HepG2 (cell line): ENCODE results near the gene MPP1. TPM values are rescaled to one million over a fixed set of nuclear protein-coding genes. Genes with fewer than 3 reads are reported as not detected.

ENCODE experiments used
- ARID4A ChIP-seq: sonication (generic); formaldehyde crosslinking; IDR thresholded peaks from 2 replicates; pipeline ENCODE4 v1.5.0; 2020; ENCODE audit warnings: mild to moderate bottlenecking, missing genetic modification reagents, borderline replicate concordance
- CEBPB ChIP-seq: IDR thresholded peaks from 2 replicates; pipeline ENCODE4 v1.6.1; 2011; ENCODE audit warnings: low read depth, low read length, improper control_type of control experiment, borderline replicate concordance
- DNMT1 ChIP-seq: sonication (generic); formaldehyde crosslinking; IDR thresholded peaks from 2 replicates; pipeline ENCODE4 v1.5.1; 2020; ENCODE audit warnings: mild to moderate bottlenecking, missing genetic modification reagents
- GABPB1 ChIP-seq: IDR thresholded peaks from 2 replicates; pipeline ENCODE4 v1.6.1; 2016; ENCODE audit warnings: mild to moderate bottlenecking, missing genetic modification reagents, moderate library complexity, missing compliant biosample characterization
- GMEB1 ChIP-seq: sonication (generic); formaldehyde crosslinking; IDR thresholded peaks from 2 replicates; pipeline ENCODE4 v1.5.1; 2020; ENCODE audit warnings: missing genetic modification reagents, mild to moderate bottlenecking, borderline replicate concordance
- HNRNPLL ChIP-seq: fragments of 200-400 bp; formaldehyde crosslinking; IDR thresholded peaks from 2 replicates; pipeline ENCODE4 v1.6.1; 2017; ENCODE audit warnings: mild to moderate bottlenecking, low read depth, low read length; ENCODE audit not compliant: poor library complexity, severe bottlenecking
- NRL ChIP-seq: sonication (generic); formaldehyde crosslinking; IDR thresholded peaks from 2 replicates; pipeline ENCODE4 v1.5.0; 2020; ENCODE audit warnings: missing genetic modification reagents, mild to moderate bottlenecking, moderate library complexity, borderline replicate concordance
- PITX1 ChIP-seq: sonication (generic); formaldehyde crosslinking; IDR thresholded peaks from 2 replicates; pipeline ENCODE4 v1.5.1; 2020; ENCODE audit warnings: mild to moderate bottlenecking, missing genetic modification reagents
- POLR2A ChIP-seq, 2 experiments: IDR thresholded peaks; 2 replicates each; pipeline ENCODE4 v1.6.1; 2011; ENCODE audit warnings: low read depth in 2 of 2, low read length in 2 of 2, mild to moderate bottlenecking in 1 of 2, moderate library complexity in 1 of 2; ENCODE audit not compliant: insufficient read depth in 1 of 2
- RARA ChIP-seq: IDR thresholded peaks from 2 replicates; pipeline ENCODE4 v1.6.1; 2016; ENCODE audit warnings: missing genetic modification reagents, missing compliant biosample characterization
- SCMH1 ChIP-seq: sonication (generic); formaldehyde crosslinking; IDR thresholded peaks from 2 replicates; pipeline ENCODE4 v1.9.0; 2021; ENCODE audit warnings: missing genetic modification reagents, mild to moderate bottlenecking, borderline replicate concordance
- SP2 ChIP-seq: sonication (generic); formaldehyde crosslinking; IDR thresholded peaks from 2 replicates; pipeline ENCODE4 v1.5.1; 2020; ENCODE audit warnings: mild to moderate bottlenecking, missing genetic modification reagents
- SP4 ChIP-seq: sonication (generic); formaldehyde crosslinking; IDR thresholded peaks from 2 replicates; pipeline ENCODE4 v1.8.1; 2023; ENCODE audit warnings: mild to moderate bottlenecking, missing genetic modification reagents
- UBTF ChIP-seq: sonication (generic); formaldehyde crosslinking; IDR thresholded peaks from 2 replicates; pipeline ENCODE4 v1.4.0; 2020; ENCODE audit warnings: mild to moderate bottlenecking, missing genetic modification reagents
- ZNF274 ChIP-seq: sonication (generic); formaldehyde crosslinking; IDR thresholded peaks from 2 replicates; pipeline ENCODE4 v1.5.1; 2020; ENCODE audit warnings: mild to moderate bottlenecking, missing genetic modification reagents
- ZNF556 ChIP-seq: sonication (generic); formaldehyde crosslinking; IDR thresholded peaks from 2 replicates; pipeline ENCODE4 v1.4.0; 2020; ENCODE audit warnings: mild to moderate bottlenecking, missing genetic modification reagents, borderline replicate concordance
- ZNF598 ChIP-seq: sonication (generic); formaldehyde crosslinking; IDR thresholded peaks from 2 replicates; pipeline ENCODE4 v1.5.1; 2020; ENCODE audit warnings: mild to moderate bottlenecking, missing genetic modification reagents, borderline replicate concordance
- ZNF660 ChIP-seq: sonication (generic); formaldehyde crosslinking; IDR thresholded peaks from 2 replicates; pipeline ENCODE4 v1.5.1; 2020; ENCODE audit warnings: mild to moderate bottlenecking, low read depth, missing genetic modification reagents, borderline replicate concordance
- polyA plus RNA-seq, 8 experiments: library from polyadenylated mRNA; depleted of rRNA in 3 of 8; stranded (reverse) in 7 of 8; unstranded in 1 of 8; fragments of >200 nt; fragmentation: Illumina TruSeq in 4 of 8; extraction: Trizol in 4 of 8; gene quantifications; 2 replicates each; pipeline versions ENCODE4 v1.2.1 to v1.2.3, GENCODE V29; 2011 to 2016; ENCODE audit warnings: low read depth in 4 of 8, missing spikeins in 1 of 8, mixed read lengths in 1 of 8; ENCODE audit not compliant: insufficient read depth in 1 of 8
- total RNA-seq, 5 experiments: library from RNA; depleted of rRNA; stranded (reverse); fragments of >200 nt; fragmentation: Illumina TruSeq; extraction: Trizol; gene quantifications; 2 replicates each; pipeline ENCODE4 v1.2.3, GENCODE V29; 2016; ENCODE audit warnings: low read depth in 1 of 5
- TF ChIP-seq, protein P1 (sequence below): sonication (generic); formaldehyde crosslinking; IDR thresholded peaks from 2 replicates; pipeline ENCODE4 v1.4.0; 2020; ENCODE audit warnings: missing genetic modification reagents

The MPP1 gene
- total and polyA plus RNA-seq, 2 of the 13 experiments (the other 11 are each of a cell fraction or from before 2014, with no cell fraction given) = 7.8 to 8.1 TPM

GRCh38 chrX:154804957-154805695, at the start of gene MPP1 (continued):
- TF ChIP-seq ZNF556 (CRISPR knock-in tag) = peak; percentile 46; the same call in 1 of the 2 replicates
- TF ChIP-seq POLR2A (IDR thresholded peaks at IDR 0.05; ENCODE audit: insufficient read depth in 1 of 2, low read depth in 2 of 2, low read length in 2 of 2) = peak in 1 of 2 experiments; percentile 45; a peak in 1 of 4 replicates
- TF ChIP-seq PITX1 (CRISPR knock-in tag) = 0 out of 2 replicates have a peak, but pooled peaks have one; percentile 30
- no peak for TF ChIP-seq ZNF660 (CRISPR knock-in tag)
- TF ChIP-seq RARA = peak; percentile 21; the same call in 1 of the 2 replicates
- TF ChIP-seq CEBPB = no peak
- no peak for TF ChIP-seq SCMH1 (CRISPR knock-in tag)
- TF ChIP-seq ZNF274 (CRISPR knock-in tag) = peak; percentile 58; the same call in 1 of the 2 replicates
- TF ChIP-seq NRL (CRISPR knock-in tag) = 0 out of 2 replicates have a peak, but pooled peaks have one; percentile 35
- TF ChIP-seq GMEB1 (CRISPR knock-in tag) = peak; percentile 63
- TF ChIP-seq SP2 (CRISPR knock-in tag) = peak; percentile 60
- 0 out of 2 replicates have a peak, but pooled peaks have one; percentile 34 for TF ChIP-seq ZNF598 (CRISPR knock-in tag)
- TF ChIP-seq ARID4A (CRISPR knock-in tag) = peak; percentile 49; the same call in 1 of the 2 replicates
- TF ChIP-seq, protein P1, sequence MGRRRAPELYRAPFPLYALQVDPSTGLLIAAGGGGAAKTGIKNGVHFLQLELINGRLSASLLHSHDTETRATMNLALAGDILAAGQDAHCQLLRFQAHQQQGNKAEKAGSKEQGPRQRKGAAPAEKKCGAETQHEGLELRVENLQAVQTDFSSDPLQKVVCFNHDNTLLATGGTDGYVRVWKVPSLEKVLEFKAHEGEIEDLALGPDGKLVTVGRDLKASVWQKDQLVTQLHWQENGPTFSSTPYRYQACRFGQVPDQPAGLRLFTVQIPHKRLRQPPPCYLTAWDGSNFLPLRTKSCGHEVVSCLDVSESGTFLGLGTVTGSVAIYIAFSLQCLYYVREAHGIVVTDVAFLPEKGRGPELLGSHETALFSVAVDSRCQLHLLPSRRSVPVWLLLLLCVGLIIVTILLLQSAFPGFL = no peak
- TF ChIP-seq UBTF = peak; percentile 70; the same call in 1 of the 2 replicates
- TF ChIP-seq DNMT1 = no peak
- peak; percentile 52; the same call in 1 of the 2 replicates for TF ChIP-seq GABPB1 (CRISPR knock-in tag)
- peak; percentile 90 for TF ChIP-seq HNRNPLL
- peak; percentile 46; the same call in 1 of the 2 replicates for TF ChIP-seq SP4 (CRISPR knock-in tag)
